NB4 (cell line): Measurements from ENCODE around the gene CDKAL1.
"Not testable (repeated sequence)": the region's sequence is repeated elsewhere in the genome, so short reads cannot be mapped to it uniquely, and the experiment has no call there.

Experiments used
- POLR2A ChIP-seq: IDR thresholded peaks from 2 replicates; pipeline ENCODE4 v1.6.1; 2011; ENCODE audit warnings: mild to moderate bottlenecking; ENCODE audit not compliant: insufficient read length; ENCODE audit errors: extremely low read depth
- TF ChIP-seq, protein P1 (sequence below): IDR thresholded peaks from one replicate; pipeline ENCODE4 v1.5.1; 2012; ENCODE audit warnings: low read depth, low read length

- TF ChIP-seq, protein P1, sequence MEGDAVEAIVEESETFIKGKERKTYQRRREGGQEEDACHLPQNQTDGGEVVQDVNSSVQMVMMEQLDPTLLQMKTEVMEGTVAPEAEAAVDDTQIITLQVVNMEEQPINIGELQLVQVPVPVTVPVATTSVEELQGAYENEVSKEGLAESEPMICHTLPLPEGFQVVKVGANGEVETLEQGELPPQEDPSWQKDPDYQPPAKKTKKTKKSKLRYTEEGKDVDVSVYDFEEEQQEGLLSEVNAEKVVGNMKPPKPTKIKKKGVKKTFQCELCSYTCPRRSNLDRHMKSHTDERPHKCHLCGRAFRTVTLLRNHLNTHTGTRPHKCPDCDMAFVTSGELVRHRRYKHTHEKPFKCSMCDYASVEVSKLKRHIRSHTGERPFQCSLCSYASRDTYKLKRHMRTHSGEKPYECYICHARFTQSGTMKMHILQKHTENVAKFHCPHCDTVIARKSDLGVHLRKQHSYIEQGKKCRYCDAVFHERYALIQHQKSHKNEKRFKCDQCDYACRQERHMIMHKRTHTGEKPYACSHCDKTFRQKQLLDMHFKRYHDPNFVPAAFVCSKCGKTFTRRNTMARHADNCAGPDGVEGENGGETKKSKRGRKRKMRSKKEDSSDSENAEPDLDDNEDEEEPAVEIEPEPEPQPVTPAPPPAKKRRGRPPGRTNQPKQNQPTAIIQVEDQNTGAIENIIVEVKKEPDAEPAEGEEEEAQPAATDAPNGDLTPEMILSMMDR = not testable (repeated sequence)
- not testable (repeated sequence) for TF ChIP-seq POLR2A
These were observed 75.7 kb downstream of the CDKAL1 start for GRCh38 chr6:20609924-20610323.
